Neural cell (in vitro differentiated cells): ENCODE results near the gene OR7C1. TPM values are rescaled to one million over a fixed set of nuclear protein-coding genes. Genes with fewer than 3 reads are reported as not detected.

Experiments used
- H2AFZ ChIP-seq: fragments of 200-600, 300-800 bp; sonication (generic), shearing (Covaris generic); 2 replicates; pipeline ENCODE4 v1.6.0; 2014; ENCODE audit warnings: low read depth, mild to moderate bottlenecking, antibody characterized with exemption, low read length, moderate library complexity
- H3F3A ChIP-seq: fragments of 200-600 bp; shearing (Covaris generic); 2 replicates; pipeline ENCODE4 v1.6.1; 2016; ENCODE audit warnings: mild to moderate bottlenecking, moderate library complexity, mixed read lengths, antibody characterized with exemption, low read length; ENCODE audit not compliant: insufficient read depth, poor library complexity, severe bottlenecking
- H3K27ac ChIP-seq: fragments of 200-600, 300-800 bp; sonication (generic), shearing (Covaris generic); 2 replicates; pipeline ENCODE4 v1.5.1; 2014; ENCODE audit warnings: mild to moderate bottlenecking, low read length, moderate library complexity
- H3K27me3 ChIP-seq: fragments of 300-800, 200-600 bp; sonication (generic), shearing (Covaris generic); 2 replicates; pipeline ENCODE4 v1.6.0; 2014; ENCODE audit warnings: mild to moderate bottlenecking, low read depth, low read length, moderate library complexity; ENCODE audit not compliant: insufficient read depth
- H3K36me3 ChIP-seq: fragments of 300-800, 200-600 bp; sonication (generic), shearing (Covaris generic); 2 replicates; pipeline ENCODE4 v1.5.1; 2014; ENCODE audit warnings: mild to moderate bottlenecking, antibody characterized with exemption, low read length, moderate library complexity; ENCODE audit not compliant: insufficient read depth
- H3K4me2 ChIP-seq: fragments of 300-800, 200-600 bp; sonication (generic), shearing (Covaris generic); 2 replicates; pipeline ENCODE4 v1.6.0; 2014; ENCODE audit warnings: mild to moderate bottlenecking, low read length
- H3K4me3 ChIP-seq: fragments of 300-800, 200-600 bp; sonication (generic), shearing (Covaris generic); 2 replicates; pipeline ENCODE4 v1.5.1; 2014; ENCODE audit warnings: mild to moderate bottlenecking, low read length, moderate library complexity
- H3K79me2 ChIP-seq: fragments of 200-600 bp; shearing (Covaris generic); replicated peaks from 2 replicates; pipeline ENCODE4 v1.6.0; 2014; ENCODE audit warnings: mild to moderate bottlenecking, low read length, moderate library complexity; ENCODE audit not compliant: insufficient read depth
- H3K9ac ChIP-seq: fragments of 300-800, 200-600 bp; sonication (generic), shearing (Covaris generic); 2 replicates; pipeline ENCODE4 v1.6.1; 2016; ENCODE audit warnings: mild to moderate bottlenecking, low read length, mixed read lengths
- H3K9me2 ChIP-seq: fragments of 200-600 bp; shearing (Covaris generic); 2 replicates; pipeline ENCODE4 v1.6.1; 2016; ENCODE audit warnings: mild to moderate bottlenecking, low read length, mixed read lengths; ENCODE audit not compliant: insufficient read depth
- H3K9me3 ChIP-seq: fragments of 200-600, 300-800 bp; sonication (generic), shearing (Covaris generic); 2 replicates; pipeline ENCODE4 v1.6.1; 2016; ENCODE audit warnings: mild to moderate bottlenecking, mixed run types, low read length, moderate library complexity, mixed read lengths
- H4K20me1 ChIP-seq: fragments of 200-600 bp; shearing (Covaris generic); 2 replicates; pipeline ENCODE4 v1.6.1; 2016; ENCODE audit warnings: mild to moderate bottlenecking, mixed run types; ENCODE audit not compliant: insufficient read depth
- EP300 ChIP-seq: fragments of 450-650 bp; conservative IDR thresholded peaks from 2 replicates; pipeline ENCODE4 v1.6.1; 2014; ENCODE audit warnings: antibody characterized with exemption, mild to moderate bottlenecking, moderate library complexity; ENCODE audit not compliant: poor library complexity, severe bottlenecking
- EZH2 ChIP-seq: fragments of 200-600, 300-800 bp; shearing (Covaris generic), sonication (generic); IDR thresholded peaks from 2 replicates; pipeline ENCODE4 v1.6.1; 2014; ENCODE audit warnings: antibody characterized with exemption, low read length, borderline replicate concordance, mild to moderate bottlenecking; ENCODE audit not compliant: insufficient read depth, poor library complexity, severe bottlenecking
- MXI1 ChIP-seq: fragments of 450-650 bp; conservative IDR thresholded peaks from 2 replicates; pipeline ENCODE4 v1.6.1; 2014; ENCODE audit warnings: antibody characterized with exemption, mild to moderate bottlenecking; ENCODE audit not compliant: poor library complexity, severe bottlenecking
- POLR2AphosphoS5 ChIP-seq: IDR thresholded peaks from 2 replicates; pipeline ENCODE4 v1.6.1; 2012
- RAD21 ChIP-seq: fragments of 450-650 bp; conservative IDR thresholded peaks from 2 replicates; pipeline ENCODE4 v1.6.1; 2014; ENCODE audit warnings: antibody characterized with exemption, mild to moderate bottlenecking, moderate library complexity
- SMC3 ChIP-seq: fragments of 450-650 bp; conservative IDR thresholded peaks from 2 replicates; pipeline ENCODE4 v1.6.1; 2014; ENCODE audit warnings: antibody characterized with exemption, mild to moderate bottlenecking, moderate library complexity; ENCODE audit not compliant: poor library complexity
- TAF1 ChIP-seq: IDR thresholded peaks from 2 replicates; pipeline ENCODE4 v1.6.1; 2012; ENCODE audit warnings: low read depth
- polyA plus RNA-seq: library from polyadenylated mRNA; depleted of rRNA; stranded (reverse); fragments of >200 nt; gene quantifications from 2 replicates; pipeline ENCODE4 v1.2.3, GENCODE V29; 2014
- TF ChIP-seq, protein P1 (sequence below): IDR thresholded peaks from 2 replicates; pipeline ENCODE4 v1.6.1; 2012; ENCODE audit warnings: borderline replicate concordance
- TF ChIP-seq, protein P2 (sequence below): fragments of 450-650 bp; IDR thresholded peaks from 2 replicates; pipeline ENCODE4 v1.5.1; 2014; ENCODE audit warnings: antibody characterized with exemption, mild to moderate bottlenecking, moderate library complexity; ENCODE audit not compliant: poor library complexity, severe bottlenecking

The OR7C1 gene
- polyA plus RNA-seq, 1 donor from 2014 or later = not detected

DNA sequence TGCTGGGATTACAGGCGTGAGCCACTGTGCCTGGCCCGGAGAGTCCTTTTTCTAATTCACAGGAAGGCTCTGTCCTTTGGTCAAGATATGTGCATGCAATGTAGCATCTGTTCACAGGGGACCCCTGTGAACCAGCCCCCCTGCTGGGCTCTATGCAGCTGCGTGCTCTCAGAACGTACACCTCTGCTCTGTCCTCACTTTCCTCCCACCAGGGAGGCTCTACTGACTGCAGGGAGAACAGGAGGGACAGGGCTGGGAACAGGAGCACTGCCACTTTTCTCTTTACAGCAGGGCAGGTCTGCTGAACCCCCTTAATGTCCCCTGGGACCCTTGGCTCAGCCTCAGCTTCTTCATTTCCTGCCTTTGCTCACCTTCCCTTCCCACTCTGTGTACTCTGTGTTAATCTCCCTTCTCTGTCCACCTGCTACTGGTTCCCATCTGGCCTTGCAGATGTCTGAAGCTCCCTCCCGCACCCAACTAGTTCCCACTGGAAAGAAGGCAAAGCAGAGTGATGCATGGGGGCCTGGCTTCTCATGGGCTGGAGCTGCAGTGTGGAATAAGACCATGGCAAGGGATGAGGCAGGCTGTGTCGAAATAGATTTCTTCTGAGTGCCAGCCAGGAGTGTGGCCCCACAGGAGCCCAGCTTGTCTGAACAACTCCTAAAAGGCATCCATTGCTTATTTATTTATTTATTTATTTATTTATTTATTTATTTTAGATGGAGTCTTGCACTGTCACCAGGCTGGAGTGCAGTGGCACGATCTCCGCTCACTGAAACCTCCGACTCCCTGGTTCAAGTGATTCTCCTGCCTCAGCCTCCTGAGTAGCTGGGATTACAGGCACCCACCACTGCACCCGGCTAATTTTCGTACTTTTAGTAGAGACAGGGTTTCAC is 63.8 kb downstream of the OR7C1 start:
- H3K9ac ChIP-seq = no peak overlapping the region
- no peaks in the 10 kb centered on the region for H3K9me3 ChIP-seq
- TF ChIP-seq, protein P1, sequence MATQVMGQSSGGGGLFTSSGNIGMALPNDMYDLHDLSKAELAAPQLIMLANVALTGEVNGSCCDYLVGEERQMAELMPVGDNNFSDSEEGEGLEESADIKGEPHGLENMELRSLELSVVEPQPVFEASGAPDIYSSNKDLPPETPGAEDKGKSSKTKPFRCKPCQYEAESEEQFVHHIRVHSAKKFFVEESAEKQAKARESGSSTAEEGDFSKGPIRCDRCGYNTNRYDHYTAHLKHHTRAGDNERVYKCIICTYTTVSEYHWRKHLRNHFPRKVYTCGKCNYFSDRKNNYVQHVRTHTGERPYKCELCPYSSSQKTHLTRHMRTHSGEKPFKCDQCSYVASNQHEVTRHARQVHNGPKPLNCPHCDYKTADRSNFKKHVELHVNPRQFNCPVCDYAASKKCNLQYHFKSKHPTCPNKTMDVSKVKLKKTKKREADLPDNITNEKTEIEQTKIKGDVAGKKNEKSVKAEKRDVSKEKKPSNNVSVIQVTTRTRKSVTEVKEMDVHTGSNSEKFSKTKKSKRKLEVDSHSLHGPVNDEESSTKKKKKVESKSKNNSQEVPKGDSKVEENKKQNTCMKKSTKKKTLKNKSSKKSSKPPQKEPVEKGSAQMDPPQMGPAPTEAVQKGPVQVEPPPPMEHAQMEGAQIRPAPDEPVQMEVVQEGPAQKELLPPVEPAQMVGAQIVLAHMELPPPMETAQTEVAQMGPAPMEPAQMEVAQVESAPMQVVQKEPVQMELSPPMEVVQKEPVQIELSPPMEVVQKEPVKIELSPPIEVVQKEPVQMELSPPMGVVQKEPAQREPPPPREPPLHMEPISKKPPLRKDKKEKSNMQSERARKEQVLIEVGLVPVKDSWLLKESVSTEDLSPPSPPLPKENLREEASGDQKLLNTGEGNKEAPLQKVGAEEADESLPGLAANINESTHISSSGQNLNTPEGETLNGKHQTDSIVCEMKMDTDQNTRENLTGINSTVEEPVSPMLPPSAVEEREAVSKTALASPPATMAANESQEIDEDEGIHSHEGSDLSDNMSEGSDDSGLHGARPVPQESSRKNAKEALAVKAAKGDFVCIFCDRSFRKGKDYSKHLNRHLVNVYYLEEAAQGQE = no peak
- TF ChIP-seq POLR2AphosphoS5 (no peak), EZH2 (no peak), RAD21 (no peak), EP300 (no peak), SMC3 (no peak), TAF1 (no peak), MXI1 (no peak)
- TF ChIP-seq, protein P2, sequence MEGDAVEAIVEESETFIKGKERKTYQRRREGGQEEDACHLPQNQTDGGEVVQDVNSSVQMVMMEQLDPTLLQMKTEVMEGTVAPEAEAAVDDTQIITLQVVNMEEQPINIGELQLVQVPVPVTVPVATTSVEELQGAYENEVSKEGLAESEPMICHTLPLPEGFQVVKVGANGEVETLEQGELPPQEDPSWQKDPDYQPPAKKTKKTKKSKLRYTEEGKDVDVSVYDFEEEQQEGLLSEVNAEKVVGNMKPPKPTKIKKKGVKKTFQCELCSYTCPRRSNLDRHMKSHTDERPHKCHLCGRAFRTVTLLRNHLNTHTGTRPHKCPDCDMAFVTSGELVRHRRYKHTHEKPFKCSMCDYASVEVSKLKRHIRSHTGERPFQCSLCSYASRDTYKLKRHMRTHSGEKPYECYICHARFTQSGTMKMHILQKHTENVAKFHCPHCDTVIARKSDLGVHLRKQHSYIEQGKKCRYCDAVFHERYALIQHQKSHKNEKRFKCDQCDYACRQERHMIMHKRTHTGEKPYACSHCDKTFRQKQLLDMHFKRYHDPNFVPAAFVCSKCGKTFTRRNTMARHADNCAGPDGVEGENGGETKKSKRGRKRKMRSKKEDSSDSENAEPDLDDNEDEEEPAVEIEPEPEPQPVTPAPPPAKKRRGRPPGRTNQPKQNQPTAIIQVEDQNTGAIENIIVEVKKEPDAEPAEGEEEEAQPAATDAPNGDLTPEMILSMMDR = no peak
- H3K4me3 ChIP-seq = no peak overlapping the region
- H3F3A ChIP-seq = no peaks in the 10 kb centered on the region
- H3K4me2 ChIP-seq = no peak overlapping the region
- no peak overlapping the region for H2AFZ ChIP-seq
- no peaks in the 10 kb centered on the region for H3K36me3 ChIP-seq
- no peaks in the 10 kb centered on the region for H3K9me2 ChIP-seq
- H4K20me1 ChIP-seq = no peaks in the 10 kb centered on the region
- no peak overlapping the region for H3K27ac ChIP-seq
- H3K79me2 ChIP-seq = no peaks in the 10 kb centered on the region
- H3K27me3 ChIP-seq = peaks cover 5% of the 10 kb centered on the region

DNA sequence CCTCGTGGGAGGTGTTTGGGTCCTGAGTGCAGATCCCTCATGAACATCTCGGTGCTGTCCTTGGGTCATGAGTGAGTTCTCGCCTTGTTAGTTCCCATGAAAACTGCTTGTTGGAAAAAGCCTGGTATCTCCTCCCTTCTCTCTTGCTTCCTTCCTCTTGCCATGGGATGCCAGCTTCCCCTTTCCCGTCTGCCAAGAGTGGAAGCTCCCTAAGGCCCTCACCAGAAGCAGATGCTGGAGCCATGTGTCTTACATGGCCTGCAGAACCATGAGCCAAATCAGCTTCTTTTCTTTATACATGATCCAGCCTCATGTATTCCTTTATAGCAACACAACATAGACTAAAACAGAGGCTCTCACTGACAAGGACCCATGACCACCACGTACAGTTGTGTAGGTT is 64.8 kb downstream of the OR7C1 start:
- Histone ChIP-seq H3F3A (no peaks in the 10 kb centered on the region), H3K36me3 (no peaks in the 10 kb centered on the region), H3K79me2 (no peaks in the 10 kb centered on the region), H3K27me3 (no peaks in the 10 kb centered on the region), H3K27ac (no peak overlapping the region), H3K4me3 (no peak overlapping the region), H4K20me1 (no peaks in the 10 kb centered on the region), H3K4me2 (no peak overlapping the region), H3K9ac (no peak overlapping the region), H2AFZ (no peak overlapping the region), H3K9me3 (no peaks in the 10 kb centered on the region), H3K9me2 (no peaks in the 10 kb centered on the region)
- TF ChIP-seq EZH2 (no peak), EP300 (no peak), SMC3 (no peak), RAD21 (no peak), TAF1 (no peak), POLR2AphosphoS5 (no peak), MXI1 (no peak)
- TF ChIP-seq, protein P1 = no peak
- TF ChIP-seq, protein P2 = no peak
